OCI-LY3 (cell line): Measurements from ENCODE around the gene RPS29.

Source experiments
- H2AFZ ChIP-seq: fragments of 200-600, 300-600 bp; shearing (Covaris generic); 2 replicates; pipeline ENCODE4 v1.6.0; 2014; ENCODE audit warnings: antibody characterized with exemption, low read depth, low read length
- H3K27ac ChIP-seq: fragments of 200-600, 300-600 bp; sonication (generic); 2 replicates; pipeline ENCODE4 v1.5.1; 2014; ENCODE audit warnings: mild to moderate bottlenecking, low read length, moderate library complexity, mixed read lengths
- H3K27me3 ChIP-seq: fragments of 200-600, 300-600 bp; sonication (generic); 2 replicates; pipeline ENCODE4 v1.6.1; 2014; ENCODE audit warnings: low read depth, low read length, mixed read lengths
- H3K36me3 ChIP-seq: fragments of 200-600, 300-600 bp; sonication (generic); replicated peaks from 2 replicates; pipeline ENCODE3; 2014; ENCODE audit warnings: low read depth, low read length, mixed read lengths
- H3K4me1 ChIP-seq: fragments of 300-600, 200-600 bp; sonication (generic); 2 replicates; pipeline ENCODE4 v1.6.1; 2014; ENCODE audit warnings: low read length, mixed read lengths
- H3K4me2 ChIP-seq: fragments of 200-600, 300-600 bp; sonication (generic); 2 replicates; pipeline ENCODE4 v1.6.1; 2014; ENCODE audit warnings: low read length, mixed read lengths
- H3K4me3 ChIP-seq: fragments of 300-600, 200-600 bp; sonication (generic); 2 replicates; pipeline ENCODE4 v1.5.1; 2014; ENCODE audit warnings: antibody characterized with exemption, mild to moderate bottlenecking, low read length, moderate library complexity
- H3K79me2 ChIP-seq: fragments of 300-600, 200-600 bp; shearing (Covaris generic); 2 replicates; pipeline ENCODE4 v1.6.1; 2014; ENCODE audit warnings: mild to moderate bottlenecking, low read length, mixed read lengths
- H3K9ac ChIP-seq: fragments of 300-600, 200-600 bp; shearing (Covaris generic); 2 replicates; pipeline ENCODE4 v1.6.0; 2014; ENCODE audit warnings: mild to moderate bottlenecking, low read length, moderate library complexity
- H3K9me3 ChIP-seq: fragments of 200-600, 300-600 bp; shearing (Covaris generic); 2 replicates; pipeline ENCODE4 v1.6.1; 2014; ENCODE audit warnings: low read length, mixed read lengths; ENCODE audit not compliant: insufficient read depth
- H4K20me1 ChIP-seq: fragments of 200-600, 300-600 bp; sonication (generic); 2 replicates; pipeline ENCODE4 v1.6.1; 2016; ENCODE audit warnings: low read length, mixed read lengths; ENCODE audit not compliant: insufficient read depth
- CTCF ChIP-seq: fragments of 200-600, 300-600 bp; sonication (generic); IDR thresholded peaks from 2 replicates; pipeline ENCODE4 v1.5.1; 2014; ENCODE audit warnings: antibody characterized with exemption, low read length, low read depth
- EZH2phosphoT487 ChIP-seq: fragments of 200-600 bp; shearing (Covaris generic); IDR thresholded peaks from 2 replicates; pipeline ENCODE4 v1.6.1; 2018; ENCODE audit warnings: antibody characterized with exemption, mixed run types, low read depth

The RPS29 gene

GRCh38 chr14:49623941-49624839 lies 38.0 kb upstream of the RPS29 start:
- Histone ChIP-seq H3K4me3 (peak overlapping the region; percentile 88), H3K27ac (peak overlapping the region; percentile 24)
- TF ChIP-seq EZH2phosphoT487, result no peak
- no peak for TF ChIP-seq CTCF

DNA sequence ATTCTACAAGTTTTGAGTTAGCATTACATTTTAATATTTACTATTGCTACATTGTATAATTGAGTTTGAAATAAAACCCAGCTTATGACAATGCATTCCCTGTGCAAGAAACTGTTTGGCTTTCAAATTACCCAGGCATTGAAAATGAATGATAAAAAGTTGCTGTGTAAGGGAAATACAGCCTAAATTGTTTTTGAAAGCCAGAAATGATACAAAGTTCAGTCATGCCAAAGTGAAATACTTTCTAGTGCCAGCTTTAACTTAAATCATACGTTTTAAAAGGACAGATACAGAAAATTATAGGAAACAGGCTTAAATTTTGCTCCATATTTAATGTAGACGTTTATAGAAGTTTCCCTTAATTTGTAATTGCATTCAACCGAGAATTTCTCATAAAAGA lies 37.2 kb upstream of the RPS29 start:
- H3K4me2 ChIP-seq, result peak overlapping the region; percentile 96
- TF ChIP-seq CTCF (no peak), EZH2phosphoT487 (no peak)
- peak overlapping the region; percentile 94 for H3K9ac ChIP-seq
- peaks cover 98% of the 10 kb centered on the region for H3K79me2 ChIP-seq
- H3K27me3 ChIP-seq, result no peaks in the 10 kb centered on the region
- peaks cover 33% of the 10 kb centered on the region for H4K20me1 ChIP-seq
- no peak overlapping the region for H2AFZ ChIP-seq
- H3K4me1 ChIP-seq, result peaks cover 30% of the 10 kb centered on the region
- no peaks in the 10 kb centered on the region for H3K9me3 ChIP-seq
- H3K36me3 ChIP-seq, result peaks cover 50% of the 10 kb centered on the region
- peak overlapping the region; percentile 3; the same call in 1 of the 2 replicates for H3K27ac ChIP-seq
- H3K4me3 ChIP-seq, result peak overlapping the region; percentile 88

More at GRCh38 chr14:49623941-49624839, 38.0 kb upstream of the RPS29 start:
- no peak overlapping the region for H2AFZ ChIP-seq
- H4K20me1 ChIP-seq, result peaks cover 29% of the 10 kb centered on the region
- H3K9me3 ChIP-seq, result no peaks in the 10 kb centered on the region
- peaks cover 26% of the 10 kb centered on the region for H3K4me1 ChIP-seq
- peak overlapping the region; percentile 94; the same call in 1 of the 2 replicates for H3K9ac ChIP-seq
- peak overlapping the region; percentile 96 for H3K4me2 ChIP-seq
- no peaks in the 10 kb centered on the region for H3K27me3 ChIP-seq
- H3K79me2 ChIP-seq, result peaks cover 98% of the 10 kb centered on the region
- peaks cover 48% of the 10 kb centered on the region for H3K36me3 ChIP-seq

DNA sequence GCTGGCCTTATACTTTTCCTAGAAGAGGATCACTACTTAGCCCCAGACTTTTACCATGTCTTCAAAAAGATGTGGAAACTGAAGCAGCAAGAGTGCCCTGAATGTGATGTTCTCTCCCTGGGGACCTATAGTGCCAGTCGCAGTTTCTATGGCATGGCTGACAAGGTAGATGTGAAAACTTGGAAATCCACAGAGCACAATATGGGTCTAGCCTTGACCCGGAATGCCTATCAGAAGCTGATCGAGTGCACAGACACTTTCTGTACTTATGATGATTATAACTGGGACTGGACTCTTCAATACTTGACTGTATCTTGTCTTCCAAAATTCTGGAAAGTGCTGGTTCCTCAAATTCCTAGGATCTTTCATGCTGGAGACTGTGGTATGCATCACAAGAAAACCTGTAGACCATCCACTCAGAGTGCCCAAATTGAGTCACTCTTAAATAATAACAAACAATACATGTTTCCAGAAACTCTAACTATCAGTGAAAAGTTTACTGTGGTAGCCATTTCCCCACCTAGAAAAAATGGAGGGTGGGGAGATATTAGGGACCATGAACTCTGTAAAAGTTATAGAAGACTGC lies 35.9 kb upstream of the RPS29 start:
- Histone ChIP-seq H3K9ac (peak overlapping the region; percentile 94), H3K79me2 (peaks cover 99% of the 10 kb centered on the region), H3K4me1 (peaks cover 33% of the 10 kb centered on the region), H3K27me3 (no peaks in the 10 kb centered on the region), H3K4me3 (peak overlapping the region; percentile 88), H3K9me3 (no peaks in the 10 kb centered on the region), H4K20me1 (peaks cover 44% of the 10 kb centered on the region), H3K27ac (0 out of 2 replicates have a peak overlapping the region, but pooled peaks have one; percentile 0), H2AFZ (no peak overlapping the region), H3K36me3 (peaks cover 58% of the 10 kb centered on the region), H3K4me2 (peak overlapping the region; percentile 96)
- no peak for TF ChIP-seq CTCF
- TF ChIP-seq EZH2phosphoT487, result no peak
